Right lobe of liver (tissue), 6 donors: ENCODE measurements around the gene EMID1. TPM values are rescaled to one million over a fixed set of nuclear protein-coding genes. Genes with fewer than 3 reads are reported as not detected.

Experiments used
- ATAC-seq, 4 donors: fragments of 200-7000 bp; cut with Tn5 transposase; one replicate each; pipeline ENCODE4 v1.9.1; 2020; ENCODE audit warnings: mild to moderate bottlenecking in 4 of 4, moderate library complexity in 4 of 4
- DNase-seq, 3 donors: peaks; one replicate each; pipeline ENCODE4 v3.0.0-alpha.2; 2020
- H3K27ac ChIP-seq, 3 donors: fragments of 200-600 bp; one replicate each; pipeline ENCODE4 v1.8.0; 2022
- H3K27me3 ChIP-seq, 2 donors: fragments of 200-600 bp; one replicate each; pipeline ENCODE4 v1.8.0; 2022
- H3K36me3 ChIP-seq, 4 donors: fragments of 200-600 bp; sonication (generic) in 1 of 4; one replicate each; pipeline versions ENCODE4 v1.5.1 to v1.8.0; 2017 to 2022; ENCODE audit warnings: control low read depth in 1 of 4
- H3K4me1 ChIP-seq, 4 donors: fragments of 200-600 bp; sonication (generic) in 1 of 4; one replicate each; pipeline versions ENCODE4 v1.5.1 to v1.8.0; 2017 to 2022; ENCODE audit warnings: control low read depth in 1 of 4
- H3K4me3 ChIP-seq, 3 donors: fragments of 200-600 bp; one replicate each; pipeline ENCODE4 v1.8.0; 2022
- H3K9me3 ChIP-seq, 4 donors: fragments of 200-600 bp; sonication (generic) in 1 of 4; one replicate each; pipeline versions ENCODE4 v1.5.1 to v1.8.0; 2017 to 2022; ENCODE audit warnings: control low read depth in 1 of 4
- POLR2A ChIP-seq: fragments of 450-650 bp; IDR thresholded peaks from one replicate; pipeline ENCODE4 v1.6.1; 2017; ENCODE audit warnings: antibody characterized with exemption, mild to moderate bottlenecking
- WGBS: methylation state at CpG from one replicate; pipeline ENCODE4 v1.1.6; 2018; ENCODE audit warnings: low coverage, low lambda C conversion rate; ENCODE audit not compliant: insufficient coverage; ENCODE audit errors: missing lambda C conversion rate; 5-methylcytosine and 5-hydroxymethylcytosine counted together
- intact Hi-C, 2 donors: fragments of 100-400 bp; cut with DNase I; formaldehyde crosslinking; loops; one replicate each; pipeline versions ENCODE4 v1.11.2 to v1.14.1; 2022
- total RNA-seq, 6 experiments: library from RNA; depleted of rRNA in 2 of 6; stranded (reverse); fragments of >200 nt in 2 of 6; fragmentation: NEBNext Ultra II Directional in 3 of 6; extraction: Animal tissue kit (Norgen Biotek cat#: 25700) in 3 of 6; gene quantifications; one replicate each; pipeline versions ENCODE4 v1.1.0 to v1.2.4, GENCODE V29; 2016 to 2023
- TF ChIP-seq, protein P1 (sequence below), 4 donors: fragments of 200-600 bp in 3 of 4; fragments of 450-650 bp in 1 of 4; IDR thresholded peaks; one replicate each; pipeline versions ENCODE4 v1.5.1 to v1.8.0; 2016 to 2022; ENCODE audit warnings: antibody characterized with exemption in 4 of 4, mild to moderate bottlenecking in 2 of 4
- donor health status: DM: no; HTN: yes; CAD: no.
- donor health status: DM: no; HTN: no; CAD: no.
- donor health status: DM: no; HTN: no; CAD: no.
- donor health status: DM: no; HTN: yes; CAD: no.
- donor health status: DM: no; HTN: yes; CAD: no.

EMID1 gene
- total RNA-seq, 6 experiments from 2014 or later = 1.1 to 2.7 (median 1.5) TPM

DNA sequence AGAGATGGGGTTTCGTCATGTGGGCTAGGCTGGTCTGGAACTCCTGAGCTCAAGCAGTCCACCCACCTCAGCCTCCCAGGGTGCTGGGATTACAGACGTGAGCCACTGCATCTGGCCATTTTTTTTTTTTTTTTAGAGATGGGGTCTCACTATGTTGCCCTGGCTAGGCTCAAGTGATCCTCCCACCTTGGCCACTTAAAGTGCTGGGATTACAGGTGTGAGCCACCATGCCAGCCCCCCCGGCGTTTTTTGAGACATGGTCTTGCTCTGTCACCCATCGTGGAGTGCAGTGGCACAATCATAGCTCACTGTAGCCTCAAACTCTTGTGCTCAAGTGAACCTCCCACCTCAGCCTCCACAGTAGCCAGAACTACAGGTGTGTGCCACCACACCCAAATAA is 45.6 kb downstream of the EMID1 start:
- H3K36me3 ChIP-seq = no peaks in the 10 kb centered on the region
- intact Hi-C loops = no loop called here
- peaks cover 0 to under 1% (median 0%) of the 10 kb centered on the region in 4 donors for H3K4me1 ChIP-seq
- no peak for DNase-seq
- TF ChIP-seq POLR2A = no peak
- TF ChIP-seq, protein P1, sequence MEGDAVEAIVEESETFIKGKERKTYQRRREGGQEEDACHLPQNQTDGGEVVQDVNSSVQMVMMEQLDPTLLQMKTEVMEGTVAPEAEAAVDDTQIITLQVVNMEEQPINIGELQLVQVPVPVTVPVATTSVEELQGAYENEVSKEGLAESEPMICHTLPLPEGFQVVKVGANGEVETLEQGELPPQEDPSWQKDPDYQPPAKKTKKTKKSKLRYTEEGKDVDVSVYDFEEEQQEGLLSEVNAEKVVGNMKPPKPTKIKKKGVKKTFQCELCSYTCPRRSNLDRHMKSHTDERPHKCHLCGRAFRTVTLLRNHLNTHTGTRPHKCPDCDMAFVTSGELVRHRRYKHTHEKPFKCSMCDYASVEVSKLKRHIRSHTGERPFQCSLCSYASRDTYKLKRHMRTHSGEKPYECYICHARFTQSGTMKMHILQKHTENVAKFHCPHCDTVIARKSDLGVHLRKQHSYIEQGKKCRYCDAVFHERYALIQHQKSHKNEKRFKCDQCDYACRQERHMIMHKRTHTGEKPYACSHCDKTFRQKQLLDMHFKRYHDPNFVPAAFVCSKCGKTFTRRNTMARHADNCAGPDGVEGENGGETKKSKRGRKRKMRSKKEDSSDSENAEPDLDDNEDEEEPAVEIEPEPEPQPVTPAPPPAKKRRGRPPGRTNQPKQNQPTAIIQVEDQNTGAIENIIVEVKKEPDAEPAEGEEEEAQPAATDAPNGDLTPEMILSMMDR (IDR thresholded peaks at IDR 0.05) = no peak
- H3K27ac ChIP-seq = no peak overlapping the region
- 76% methylated on average over 4 of the region's 5 CpGs for whole genome bisulfite sequencing
- no peaks in the 10 kb centered on the region for H3K27me3 ChIP-seq
- no peaks in the 10 kb centered on the region for H3K9me3 ChIP-seq
- H3K4me3 ChIP-seq = no peak overlapping the region
- ATAC-seq = no peak

DNA sequence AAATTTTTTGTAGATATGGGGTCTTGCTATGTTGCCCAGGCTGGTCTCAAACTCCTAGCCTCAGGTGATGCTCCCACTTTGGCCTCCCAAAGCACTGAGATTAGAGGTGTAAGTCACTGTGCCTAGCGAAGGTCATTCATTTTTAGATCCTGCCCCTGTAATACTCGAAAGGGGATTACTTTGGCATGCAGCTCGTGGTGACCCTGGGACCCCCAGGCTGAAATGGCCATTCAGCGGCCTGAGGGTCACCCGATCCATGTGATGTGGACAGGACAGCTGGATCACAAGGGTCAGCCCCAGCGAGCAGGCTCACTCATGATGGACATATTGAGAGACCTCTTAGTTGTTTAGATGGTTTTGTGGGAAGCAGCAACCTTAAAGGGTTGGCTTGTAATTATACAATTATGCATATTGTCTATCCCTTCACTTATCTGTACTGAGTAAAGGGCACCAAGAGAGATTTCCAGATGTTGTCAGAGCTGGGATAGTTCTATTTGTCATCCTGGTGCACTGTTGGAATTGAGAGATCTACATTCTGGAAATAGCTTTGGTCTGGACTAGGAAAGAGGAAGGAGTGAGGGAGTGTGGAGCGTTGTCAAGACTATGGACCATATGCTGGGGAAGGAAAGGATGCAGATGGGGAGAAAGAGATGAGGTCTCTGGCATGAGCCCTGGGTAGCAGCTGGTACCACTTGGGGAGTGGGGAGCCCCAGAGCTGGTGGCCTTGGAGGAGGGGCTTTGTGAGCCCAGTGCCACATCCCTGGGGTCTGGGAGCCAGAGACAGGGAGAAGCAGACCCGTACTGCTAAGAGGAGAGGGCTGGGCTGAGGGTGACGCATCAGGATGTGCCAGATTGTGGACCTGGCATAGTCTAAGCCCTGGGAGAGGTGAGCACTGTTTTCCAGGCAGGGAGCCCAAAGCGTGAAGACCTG is 46.5 kb downstream of the EMID1 start:
- Histone ChIP-seq H3K4me1 (no peaks in the 10 kb centered on the region), H3K4me3 (no peak overlapping the region), H3K27ac (no peak overlapping the region), H3K36me3 (no peaks in the 10 kb centered on the region), H3K9me3 (no peaks in the 10 kb centered on the region), H3K27me3 (no peaks in the 10 kb centered on the region)
- no peak for DNase-seq
- peak in 1 of 4 donors; percentile 8 for ATAC-seq
- intact Hi-C loops = no loop called here
- 91% methylated on average over 8 of the region's 10 CpGs for WGBS
- TF ChIP-seq, protein P1 (IDR thresholded peaks at IDR 0.05) = no peak
- no peak for TF ChIP-seq POLR2A

DNA sequence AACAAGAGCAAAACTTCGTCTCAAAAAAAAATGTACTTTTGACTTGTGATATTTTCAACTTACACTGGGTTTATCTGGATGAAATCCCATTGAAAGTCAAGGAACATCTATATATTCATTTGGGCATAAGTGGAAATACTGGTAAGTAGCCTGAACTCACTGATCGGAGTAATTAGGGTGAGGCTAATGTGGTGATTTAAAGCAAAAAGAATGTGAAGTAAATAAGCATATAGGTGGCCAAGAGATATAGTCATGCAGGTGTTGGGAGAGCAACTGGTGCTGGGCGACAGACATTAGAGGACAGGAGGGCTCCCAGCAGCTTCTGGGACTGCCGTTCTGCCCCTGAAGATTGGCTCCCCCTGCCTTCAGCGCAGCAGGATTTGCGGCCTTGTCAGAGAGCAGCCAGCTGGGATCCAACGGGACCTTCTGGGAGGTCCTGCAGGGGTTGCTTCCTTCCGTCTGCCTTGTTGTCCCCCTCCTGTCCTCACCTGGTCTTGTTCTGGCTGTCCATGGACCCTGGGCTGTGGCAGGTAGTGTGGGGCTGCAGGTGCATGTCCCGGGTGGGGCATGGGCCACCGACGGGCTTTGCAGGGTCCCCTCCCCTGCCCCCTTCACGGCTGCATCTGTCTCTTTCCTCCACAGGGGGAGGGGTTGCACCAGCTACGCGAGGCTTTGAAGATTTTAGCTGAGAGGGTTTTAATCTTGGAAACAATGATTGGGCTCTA is 48.0 kb downstream of the EMID1 start:
- intact Hi-C loops = no loop called here
- Histone ChIP-seq H3K27ac (no peak overlapping the region), H3K27me3 (no peaks in the 10 kb centered on the region), H3K4me3 (no peak overlapping the region), H3K36me3 (no peaks in the 10 kb centered on the region), H3K9me3 (no peaks in the 10 kb centered on the region), H3K4me1 (no peaks in the 10 kb centered on the region)
- TF ChIP-seq, protein P1 (IDR thresholded peaks at IDR 0.05) = no peak
- no peak for TF ChIP-seq POLR2A
- ATAC-seq (no peak), DNase-seq (peak in 1 of 3 donors; percentile 34)
- 76% methylated on average over 6 of the region's 14 CpGs for WGBS

DNA sequence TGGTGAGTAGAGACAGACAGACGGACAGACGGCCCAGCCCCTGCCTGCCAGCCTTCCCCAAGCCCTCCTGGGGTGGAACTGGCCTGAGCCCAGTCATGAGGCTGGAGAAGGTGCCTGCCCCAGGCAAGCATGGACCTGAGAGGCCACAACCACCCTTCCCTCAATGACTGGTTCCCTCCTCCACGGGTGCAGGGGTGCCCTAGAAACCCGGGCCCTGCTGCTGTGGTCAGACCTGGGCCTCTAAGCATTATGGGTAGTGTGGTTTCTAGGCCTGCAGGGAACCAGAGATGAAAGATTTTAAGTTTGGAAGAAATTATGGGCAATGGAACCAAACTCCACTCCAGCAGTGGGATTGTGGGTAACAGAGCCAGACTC is 48.6 kb downstream of the EMID1 start:
- ATAC-seq (no peak), DNase-seq (no peak)
- Histone ChIP-seq H3K27ac (no peak overlapping the region), H3K9me3 (no peaks in the 10 kb centered on the region), H3K27me3 (no peaks in the 10 kb centered on the region), H3K4me3 (no peak overlapping the region), H3K36me3 (no peaks in the 10 kb centered on the region), H3K4me1 (no peaks in the 10 kb centered on the region)
- intact Hi-C loops = no loop called here
- TF ChIP-seq, protein P1 (IDR thresholded peaks at IDR 0.05) = no peak
- TF ChIP-seq POLR2A = no peak
- 100% methylated on average over 2 of the region's 4 CpGs for WGBS
